Gastrocnemius medialis (tissue), 4 donors: ENCODE data around the gene SYT5. TPM values are rescaled to one million over a fixed set of nuclear protein-coding genes. Genes with fewer than 3 reads are reported as not detected.

Source experiments
- ATAC-seq, 2 donors: fragments of 150-250 bp; one replicate each; pipeline ENCODE4 v1.9.1; 2016
- DNase-seq, 2 donors: peaks; one replicate each; pipeline ENCODE4 v3.0.0-alpha.2; 2019
- H3K27ac ChIP-seq, 4 donors: fragments of 200-600 bp; sonication (generic); 1 replicate in 1 of 4; 2 replicates in 3 of 4; pipeline ENCODE4 v1.5.1; 2016 to 2018; ENCODE audit warnings: mild to moderate bottlenecking in 2 of 4, moderate library complexity in 1 of 4
- H3K27me3 ChIP-seq, 3 donors: fragments of 200-600 bp; sonication (generic) in 2 of 3; 1 replicate in 1 of 3; 2 replicates in 2 of 3; pipeline versions ENCODE4 v1.5.1 to v1.6.0; 2016 to 2019; ENCODE audit warnings: mild to moderate bottlenecking in 1 of 3, moderate library complexity in 1 of 3
- H3K36me3 ChIP-seq, 2 donors: fragments of 200-600 bp; sonication (generic) in 1 of 2; one replicate each; pipeline ENCODE4 v1.5.1; 2017 to 2018
- H3K4me1 ChIP-seq, 2 donors: fragments of 200-600 bp; sonication (generic) in 1 of 2; one replicate each; pipeline ENCODE4 v1.5.1; 2016 to 2017; ENCODE audit warnings: mild to moderate bottlenecking in 2 of 2
- H3K4me3 ChIP-seq, 4 donors: fragments of 200-600 bp; sonication (generic) in 3 of 4; 1 replicate in 1 of 4; 2 replicates in 3 of 4; pipeline ENCODE4 v1.5.1; 2016 to 2019; ENCODE audit warnings: mild to moderate bottlenecking in 2 of 4
- H3K9me3 ChIP-seq, 3 donors: fragments of 200-600 bp; sonication (generic) in 2 of 3; 1 replicate in 1 of 3; 2 replicates in 2 of 3; pipeline ENCODE4 v1.5.1; 2016 to 2019
- POLR2A ChIP-seq, 2 donors: fragments of 450-650 bp; IDR thresholded peaks; one replicate each; pipeline ENCODE4 v1.6.1; 2017; ENCODE audit warnings: antibody characterized with exemption in 2 of 2, mild to moderate bottlenecking in 2 of 2, moderate library complexity in 2 of 2
- in situ Hi-C, 4 donors: fragments of 200-750 bp; cut with MboI; loops; one replicate each; pipeline versions ENCODE4 v1.15.0 to v1.8.0; 2017; ENCODE audit warnings: low sequenced_read_pairs in 4 of 4
- intact Hi-C: fragments of 100-400 bp; cut with DNase I; formaldehyde crosslinking; loops from one replicate; pipeline ENCODE4 v1.15.1; 2023; ENCODE audit warnings: low total_unique reads
- total RNA-seq, 4 donors: library from RNA; depleted of rRNA; stranded (reverse); fragments of >200 nt; gene quantifications; one replicate each; pipeline versions ENCODE4 v1.1.0 to v1.2.3, GENCODE V29; 2016
- TF ChIP-seq, protein P1 (sequence below), 5 experiments: fragments of 450-650 bp in 3 of 5; fragments of 200-600 bp in 2 of 5; sonication (generic) in 2 of 5; IDR thresholded peaks in 4 of 5; conservative IDR thresholded peaks in 1 of 5; 1 replicate in 4 of 5; 2 replicates in 1 of 5; pipeline ENCODE4 v1.5.1; 2016 to 2019; ENCODE audit warnings: antibody characterized with exemption in 5 of 5, mild to moderate bottlenecking in 3 of 5, moderate library complexity in 3 of 5

The SYT5 gene
- total RNA-seq, 4 donors from 2014 or later = not detected

DNA sequence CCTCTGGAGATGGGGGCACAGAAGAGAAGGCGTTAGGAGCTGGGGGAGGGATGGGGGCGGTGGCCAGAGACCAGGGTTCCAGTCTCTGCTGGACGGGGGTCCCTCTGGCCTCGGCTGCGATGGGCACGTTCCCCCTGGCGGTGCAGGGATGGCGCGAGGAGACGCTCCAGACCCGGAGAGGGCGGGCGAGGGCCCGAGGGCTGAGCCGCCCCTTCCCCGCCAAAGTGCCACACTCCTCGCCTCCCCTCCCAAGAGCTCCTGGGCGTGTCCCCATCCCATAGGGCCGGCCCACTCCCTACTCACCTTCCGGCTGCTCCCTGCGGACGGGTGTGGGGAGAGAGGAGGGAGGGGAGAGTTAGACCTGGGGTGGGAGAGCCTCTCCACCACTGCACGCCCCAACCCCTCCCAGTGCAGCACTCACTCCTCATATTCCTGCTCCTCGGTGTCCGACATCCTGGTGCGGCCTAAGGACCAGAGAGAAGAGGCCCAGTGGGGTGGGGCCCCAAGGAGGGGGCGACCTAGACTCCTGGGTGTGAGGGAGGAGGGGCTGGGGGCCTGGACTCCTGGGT lies 33.3 kb downstream of the SYT5 start:
- no peaks in the 10 kb centered on the region for H3K9me3 ChIP-seq
- peak overlapping the region; percentile 82 to 96 (median 93) for H3K27ac ChIP-seq
- peak; percentile 36 to 55 for DNase-seq
- intact Hi-C loops = loop anchor here (5.0 kb wide), 1 partner anchor 451 kb away; the partner anchor contains the start of gene FIZ1
- in situ Hi-C loops = loop anchor here in 3 of 4 donors (10.0 to 25.0 kb wide), 4 partner anchors 266 to 491 kb away; partner anchors contain the start of genes CCDC106 (in 1 of the 3), UBE2S (in 1 of the 3), ZNF580 (in 1 of the 3) and ZNF581 (in 1 of the 3)
- peaks cover 14 to 29% (median 27%) of the 10 kb centered on the region in 3 donors for H3K27me3 ChIP-seq
- TF ChIP-seq POLR2A (IDR thresholded peaks at IDR 0.05) = peak; percentile 16 to 61
- TF ChIP-seq, protein P1, sequence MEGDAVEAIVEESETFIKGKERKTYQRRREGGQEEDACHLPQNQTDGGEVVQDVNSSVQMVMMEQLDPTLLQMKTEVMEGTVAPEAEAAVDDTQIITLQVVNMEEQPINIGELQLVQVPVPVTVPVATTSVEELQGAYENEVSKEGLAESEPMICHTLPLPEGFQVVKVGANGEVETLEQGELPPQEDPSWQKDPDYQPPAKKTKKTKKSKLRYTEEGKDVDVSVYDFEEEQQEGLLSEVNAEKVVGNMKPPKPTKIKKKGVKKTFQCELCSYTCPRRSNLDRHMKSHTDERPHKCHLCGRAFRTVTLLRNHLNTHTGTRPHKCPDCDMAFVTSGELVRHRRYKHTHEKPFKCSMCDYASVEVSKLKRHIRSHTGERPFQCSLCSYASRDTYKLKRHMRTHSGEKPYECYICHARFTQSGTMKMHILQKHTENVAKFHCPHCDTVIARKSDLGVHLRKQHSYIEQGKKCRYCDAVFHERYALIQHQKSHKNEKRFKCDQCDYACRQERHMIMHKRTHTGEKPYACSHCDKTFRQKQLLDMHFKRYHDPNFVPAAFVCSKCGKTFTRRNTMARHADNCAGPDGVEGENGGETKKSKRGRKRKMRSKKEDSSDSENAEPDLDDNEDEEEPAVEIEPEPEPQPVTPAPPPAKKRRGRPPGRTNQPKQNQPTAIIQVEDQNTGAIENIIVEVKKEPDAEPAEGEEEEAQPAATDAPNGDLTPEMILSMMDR (IDR thresholded peaks at IDR 0.05 in 4 of 5, conservative IDR thresholded peaks at IDR 0.05 in 1 of 5) = no peak
- peak overlapping the region; percentile 48 to 65 (median 56) for H3K4me3 ChIP-seq
- ATAC-seq = peak in 1 of 2 donors; percentile 35
- H3K36me3 ChIP-seq = no peaks in the 10 kb centered on the region
- H3K4me1 ChIP-seq = peaks cover 7 to 30% of the 10 kb centered on the region in 2 donors

DNA sequence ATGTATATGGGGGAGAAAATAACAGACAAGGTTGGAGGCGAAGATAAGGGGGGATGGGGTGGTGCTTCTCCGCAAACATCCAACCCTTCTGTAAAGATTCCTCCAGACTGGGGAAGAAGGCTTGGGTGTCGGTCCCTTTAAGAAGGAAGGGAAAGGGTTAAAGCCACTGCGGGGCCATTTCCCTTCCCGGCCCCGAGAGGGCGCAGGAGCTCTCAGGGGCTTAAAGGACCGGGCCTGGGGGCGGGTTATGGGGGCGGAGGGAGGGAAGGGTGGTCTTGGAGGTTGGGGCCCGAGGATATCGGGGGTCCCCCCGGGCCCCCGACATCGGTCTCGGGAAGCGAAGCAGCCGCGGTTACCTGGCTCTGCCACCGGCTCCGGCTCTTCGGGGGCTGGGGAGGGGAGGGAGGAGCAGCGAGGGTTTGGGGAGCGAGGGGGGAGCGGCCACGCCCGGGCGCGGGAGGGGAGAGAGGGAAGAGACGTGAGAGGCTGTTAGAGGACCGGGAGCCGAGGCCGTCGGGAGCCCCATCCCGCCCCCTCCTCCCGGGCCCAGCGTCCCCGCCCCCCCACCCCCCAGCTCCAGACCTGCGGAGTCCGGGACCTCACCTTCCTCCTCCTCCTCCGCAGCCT lies 33.9 kb downstream of the SYT5 start:
- TF ChIP-seq, protein P1 (IDR thresholded peaks at IDR 0.05 in 4 of 5, conservative IDR thresholded peaks at IDR 0.05 in 1 of 5) = peak; percentile 30 to 70 (median 56)
- TF ChIP-seq POLR2A (IDR thresholded peaks at IDR 0.05) = no peak
- DNase-seq = peak in 1 of 2 donors; percentile 52
- no peak for ATAC-seq
- Histone ChIP-seq H3K36me3 (no peaks in the 10 kb centered on the region), H3K4me1 (peaks cover 7 to 30% of the 10 kb centered on the region in 2 donors), H3K27me3 (peaks cover 14 to 30% (median 30%) of the 10 kb centered on the region in 3 donors), H3K4me3 (peak overlapping the region; percentile 48 to 65 (median 56)), H3K9me3 (no peaks in the 10 kb centered on the region), H3K27ac (peak overlapping the region; percentile 82 to 96 (median 93))
- in situ Hi-C loops (loop anchor here in 3 of 4 donors (10.0 to 25.0 kb wide), 4 partner anchors 266 to 491 kb away; partner anchors contain the start of genes CCDC106 (in 1 of the 3), UBE2S (in 1 of the 3), ZNF580 (in 1 of the 3) and ZNF581 (in 1 of the 3)), intact Hi-C loops (loop anchor here (5.0 kb wide), 1 partner anchor 451 kb away; the partner anchor contains the start of gene FIZ1)

DNA sequence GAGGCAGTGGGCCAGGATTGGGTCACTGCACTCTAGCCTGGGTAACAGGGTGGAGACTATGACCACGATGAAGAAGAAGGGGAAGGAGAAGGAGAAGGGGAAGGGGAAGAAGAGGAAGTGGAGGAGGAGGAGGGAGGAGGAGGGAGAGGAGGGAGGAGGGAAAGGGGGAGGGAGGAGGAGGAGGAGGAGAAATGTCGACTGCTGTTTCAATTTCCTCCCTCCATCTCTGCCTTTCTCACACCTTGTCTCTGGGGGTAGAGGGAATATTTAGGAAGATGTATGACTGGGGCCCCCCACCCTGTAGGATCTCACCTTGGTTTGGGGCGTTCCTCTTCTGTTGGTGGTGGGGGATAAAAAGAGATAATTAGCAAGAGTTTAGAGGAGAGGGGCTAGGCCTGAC lies 34.9 kb downstream of the SYT5 start:
- DNase-seq (no peak), ATAC-seq (no peak)
- peak overlapping the region; percentile 82 to 96 (median 93) for H3K27ac ChIP-seq
- in situ Hi-C loops = loop anchor here in 3 of 4 donors (10.0 to 25.0 kb wide), 4 partner anchors 267 to 492 kb away; partner anchors contain the start of genes CCDC106 (in 1 of the 3), UBE2S (in 1 of the 3), ZNF580 (in 1 of the 3) and ZNF581 (in 1 of the 3)
- H3K36me3 ChIP-seq = no peaks in the 10 kb centered on the region
- intact Hi-C loops = loop anchor here (5.0 kb wide), 1 partner anchor 452 kb away; the partner anchor contains the start of gene FIZ1
- H3K27me3 ChIP-seq = peaks cover 14 to 30% (median 30%) of the 10 kb centered on the region in 3 donors
- no peak overlapping the region for H3K4me3 ChIP-seq
- H3K4me1 ChIP-seq = peaks cover 7 to 24% of the 10 kb centered on the region in 2 donors
- H3K9me3 ChIP-seq = no peaks in the 10 kb centered on the region
- TF ChIP-seq, protein P1 (IDR thresholded peaks at IDR 0.05 in 4 of 5, conservative IDR thresholded peaks at IDR 0.05 in 1 of 5) = no peak
- TF ChIP-seq POLR2A (IDR thresholded peaks at IDR 0.05) = no peak

DNA sequence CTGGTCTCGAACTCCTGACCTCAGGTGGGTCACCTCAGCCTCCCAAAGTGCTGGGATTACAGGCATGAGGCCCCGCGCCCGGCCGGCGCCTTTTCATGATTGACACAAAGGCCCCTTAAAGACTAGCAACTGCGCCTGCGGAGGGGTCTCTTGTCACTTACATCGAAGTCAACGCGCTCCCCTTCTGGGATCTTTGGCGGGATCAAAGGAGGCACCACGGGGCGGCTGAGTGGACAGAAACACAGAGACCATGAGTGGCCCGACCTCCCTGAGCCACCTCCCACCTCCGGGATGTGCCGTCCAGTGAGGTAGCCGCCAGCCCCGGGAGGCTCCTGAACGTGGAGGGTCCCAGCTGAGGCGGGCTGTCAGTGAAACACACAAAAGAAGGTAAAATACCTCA lies 38.4 kb downstream of the SYT5 start:
- H3K27ac ChIP-seq = peak overlapping the region; percentile 52 to 96 (median 83)
- no peak overlapping the region for H3K4me3 ChIP-seq
- H3K4me1 ChIP-seq = peaks cover 2 to 34% of the 10 kb centered on the region in 2 donors
- H3K9me3 ChIP-seq = no peaks in the 10 kb centered on the region
- ATAC-seq (no peak), DNase-seq (no peak)
- H3K36me3 ChIP-seq = no peaks in the 10 kb centered on the region
- peaks cover 9 to 26% (median 23%) of the 10 kb centered on the region in 3 donors for H3K27me3 ChIP-seq
- in situ Hi-C loops = loop anchor here in 3 of 4 donors (10.0 to 25.0 kb wide), 4 partner anchors 271 to 496 kb away; partner anchors contain the start of genes CCDC106 (in 1 of the 3), UBE2S (in 1 of the 3), ZNF580 (in 1 of the 3) and ZNF581 (in 1 of the 3)
- TF ChIP-seq, protein P1 (IDR thresholded peaks at IDR 0.05 in 4 of 5, conservative IDR thresholded peaks at IDR 0.05 in 1 of 5) = no peak
- TF ChIP-seq POLR2A (IDR thresholded peaks at IDR 0.05) = no peak
- intact Hi-C loops = loop anchor here (1.0 kb wide), 1 partner anchor 19 kb away; no protein-coding TSS in a partner anchor
